HG03460 (cell line): ENCODE results near the gene BCAR1.
"Not testable (repeated sequence)": the region's sequence is repeated elsewhere in the genome, so short reads cannot be mapped to it uniquely, and the experiment has no call there.

Source experiments
- ATAC-seq: cut with Tn5 transposase; IDR thresholded peaks from one replicate; pipeline ENCODE4 v1.9.1; 2021; ENCODE audit not compliant: unreplicated experiment

BCAR1 gene

DNA sequence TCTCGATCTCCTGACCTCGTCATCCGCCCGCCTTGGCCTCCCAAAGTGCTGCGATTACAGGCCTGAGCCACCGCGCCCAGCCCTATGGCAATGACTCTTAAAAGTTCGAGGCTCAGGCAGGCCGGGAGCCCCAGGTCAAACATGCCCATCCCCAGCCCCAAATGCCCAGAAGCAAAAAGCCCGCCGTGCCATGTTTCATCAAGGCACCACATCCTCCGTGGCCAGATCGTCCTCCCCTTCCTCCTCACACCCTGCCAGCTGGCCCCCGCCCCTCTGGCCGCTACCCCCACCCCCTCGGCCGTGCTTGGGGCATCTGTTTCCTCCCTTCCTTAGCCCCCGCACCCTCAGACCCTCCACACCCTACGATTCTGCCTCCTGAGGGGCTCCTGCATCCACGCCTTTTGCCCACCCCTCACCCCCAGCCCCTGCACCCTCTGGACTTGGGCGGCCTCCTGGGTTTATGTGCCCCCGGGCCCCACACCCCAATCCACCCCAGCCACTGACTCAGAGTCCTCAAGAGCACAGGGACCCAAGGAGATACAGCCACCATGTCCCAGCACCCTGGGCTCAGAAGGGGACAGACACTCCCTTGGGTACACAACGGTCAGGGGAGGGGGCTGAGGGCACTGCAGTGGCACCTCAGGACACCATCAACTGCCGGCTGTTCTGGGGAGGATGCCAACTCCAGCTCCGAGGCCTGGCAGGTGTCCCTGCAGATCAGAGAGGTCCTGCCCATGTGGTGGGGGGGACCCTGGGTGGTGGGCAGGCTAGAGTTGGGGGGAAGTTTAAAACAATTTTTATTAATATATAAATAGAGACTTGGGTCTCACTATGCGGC lies 25.5 kb downstream of the BCAR1 start:
- ATAC-seq, result no peak

DNA sequence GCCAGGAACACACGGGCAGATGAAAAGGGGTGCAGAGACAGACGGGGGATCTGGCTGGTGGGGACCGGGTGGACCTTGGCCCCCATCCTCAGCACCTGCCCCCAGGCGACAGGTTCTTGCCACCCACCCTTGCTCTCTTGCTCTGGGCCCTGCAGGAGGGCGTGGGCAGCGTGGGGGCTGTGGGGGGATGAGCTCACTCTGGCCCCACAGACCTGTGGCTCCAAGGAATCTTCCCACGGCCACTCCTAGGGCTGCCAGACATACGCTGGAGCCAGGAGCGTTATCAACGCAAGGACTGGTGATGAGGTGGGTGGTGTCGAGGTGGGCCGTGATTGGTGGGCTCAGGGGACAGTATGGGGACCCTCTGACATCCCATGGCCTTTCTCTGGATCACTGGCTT lies 26.3 kb downstream of the BCAR1 start:
- ATAC-seq, result no peak

GRCh38 chr16:75224306-75225082 lies 26.9 kb downstream of the BCAR1 start:
- ATAC-seq, result no peak

- not testable (repeated sequence) for ATAC-seq
These were observed 28.3 kb downstream of the BCAR1 start for GRCh38 chr16:75223129-75223528.

DNA sequence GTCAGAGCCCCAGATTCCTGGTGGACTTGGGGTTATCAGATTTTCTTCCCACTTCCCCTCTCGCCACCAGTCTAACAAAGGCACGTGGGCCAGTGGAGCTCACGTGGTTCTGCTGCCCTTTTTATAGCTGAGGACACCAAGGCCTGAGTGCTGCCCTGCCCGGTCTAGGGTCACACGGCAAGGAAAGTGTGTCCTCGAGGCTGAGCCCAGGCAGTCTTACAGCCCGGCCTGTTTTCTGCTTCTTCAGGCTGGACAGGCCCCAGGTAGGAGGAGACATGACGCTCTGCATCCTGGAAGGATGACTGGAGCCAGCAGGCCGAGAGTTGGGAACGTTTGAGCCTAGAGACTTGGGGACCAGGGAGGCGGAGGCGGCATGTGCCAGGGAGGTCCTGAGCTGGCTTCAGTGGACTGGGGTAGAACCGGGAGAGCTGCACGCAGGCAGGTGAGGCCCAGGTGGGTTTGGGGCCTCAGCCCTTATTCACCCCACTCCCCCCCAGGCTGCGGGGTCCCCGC lies 29.1 kb downstream of the BCAR1 start:
- ATAC-seq, result no peak

DNA sequence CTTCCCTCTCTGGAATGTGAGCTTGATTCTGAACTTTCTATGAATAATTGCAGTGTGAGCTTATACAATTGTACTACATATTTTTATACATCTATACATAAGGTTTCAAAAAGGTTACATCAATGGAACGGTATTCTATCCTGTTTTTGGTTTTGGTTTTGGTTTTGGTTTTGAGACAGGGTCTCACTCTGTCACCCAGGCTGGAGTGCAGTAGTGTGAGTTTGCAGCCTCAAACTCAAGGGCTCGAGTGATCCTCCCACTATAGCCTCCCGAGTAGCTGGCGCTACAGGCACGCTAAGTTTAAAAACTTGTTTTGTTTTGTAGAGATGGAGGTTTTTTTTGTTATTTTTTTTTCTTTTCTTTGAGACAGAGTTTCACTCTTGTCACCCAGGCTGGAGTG lies 31.6 kb downstream of the BCAR1 start:
- ATAC-seq, result no peak

- no peak for ATAC-seq
These were observed 32.3 kb downstream of the BCAR1 start for GRCh38 chr16:75219088-75219487.

DNA sequence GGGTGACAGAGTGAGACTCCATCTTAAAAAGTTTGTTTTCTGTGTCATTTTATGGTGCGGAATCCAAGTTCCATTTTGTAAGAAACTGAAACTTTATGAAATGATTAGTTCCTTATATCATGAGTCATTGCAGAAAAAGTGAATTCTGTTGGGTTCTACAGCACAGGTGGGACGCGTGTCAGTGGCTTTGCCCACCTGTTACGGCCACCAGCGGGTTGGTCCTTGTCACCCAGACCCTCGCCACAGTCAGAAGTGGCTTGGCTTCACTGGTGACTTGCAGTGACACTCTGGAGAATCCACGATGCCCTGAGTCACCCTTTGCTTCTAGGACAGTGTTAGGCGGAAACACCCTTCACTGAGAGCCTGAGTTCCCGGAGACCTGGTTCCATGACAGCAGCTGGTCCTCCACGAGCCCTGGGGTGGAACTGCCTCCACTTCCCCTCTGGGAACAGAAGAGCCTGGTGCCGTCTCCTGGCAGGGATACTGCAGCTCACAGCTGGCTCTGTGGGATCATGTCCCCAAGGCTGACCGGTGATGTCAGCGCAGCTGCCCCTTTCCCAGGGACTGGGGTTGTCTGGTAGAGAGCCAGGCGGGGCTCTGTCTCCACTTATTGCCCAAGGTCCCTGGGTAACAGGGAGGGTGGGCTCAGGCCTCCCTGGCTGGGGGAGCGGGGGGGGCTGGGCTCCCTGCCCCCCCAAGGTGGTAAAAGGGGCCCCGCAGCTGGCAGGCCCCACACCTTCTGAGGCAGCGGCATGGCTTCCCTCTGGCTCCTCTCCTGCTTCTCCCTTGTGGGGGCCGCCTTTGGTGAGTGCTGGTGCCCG lies 33.0 kb downstream of the BCAR1 start, which contains the start of gene CTRB1:
TSS of gene CTRB1 (plus strand) at position 733 of the 821 bp plus-strand sequence. CDS start at position 753, 20 bp downstream.
- no peak for ATAC-seq

GRCh38 chr16:75217389-75217851 lies 34.0 kb downstream of the BCAR1 start:
- ATAC-seq, result no peak

DNA sequence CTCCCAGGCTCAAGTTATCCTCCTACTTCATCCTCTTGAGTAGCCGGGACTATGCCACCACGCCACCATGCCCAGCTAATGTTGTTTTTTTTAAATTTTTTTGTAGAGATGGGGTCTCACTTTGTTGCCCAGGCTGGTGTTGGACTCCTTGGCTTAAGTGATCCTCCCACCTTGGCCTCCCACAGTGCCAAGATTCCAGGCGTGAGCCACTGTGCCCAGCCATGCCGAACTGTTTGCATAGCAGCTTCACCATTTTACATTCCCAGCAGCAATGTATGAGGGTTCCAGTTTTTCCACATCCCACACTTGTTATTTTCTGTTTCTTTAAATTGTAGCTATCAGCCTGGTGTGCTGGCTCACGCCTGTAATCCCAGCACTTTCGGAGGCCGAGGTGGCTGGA lies 34.8 kb downstream of the BCAR1 start:
- no peak for ATAC-seq

DNA sequence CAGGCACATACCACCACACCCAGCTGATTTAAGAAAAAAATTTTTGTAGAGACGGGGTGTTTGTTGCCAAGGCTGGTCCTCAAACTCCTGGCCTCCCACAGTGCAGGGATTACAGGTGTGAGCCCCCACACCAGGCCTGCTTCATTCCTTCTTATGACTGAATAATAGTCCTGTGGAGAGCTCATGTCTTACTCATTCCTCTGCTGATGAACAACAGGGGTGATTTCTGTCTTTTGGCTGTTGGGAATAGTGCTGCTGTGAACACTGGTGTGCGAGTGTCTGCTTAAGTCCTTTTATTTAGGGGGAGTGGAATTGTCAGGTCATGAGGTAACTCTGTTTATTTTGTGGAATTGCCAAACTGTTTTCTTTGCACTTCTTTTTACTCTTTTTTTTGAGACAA lies 35.3 kb downstream of the BCAR1 start:
- no peak for ATAC-seq

GRCh38 chr16:75211286-75211685 lies 40.1 kb downstream of the BCAR1 start:
- not testable (repeated sequence) for ATAC-seq

DNA sequence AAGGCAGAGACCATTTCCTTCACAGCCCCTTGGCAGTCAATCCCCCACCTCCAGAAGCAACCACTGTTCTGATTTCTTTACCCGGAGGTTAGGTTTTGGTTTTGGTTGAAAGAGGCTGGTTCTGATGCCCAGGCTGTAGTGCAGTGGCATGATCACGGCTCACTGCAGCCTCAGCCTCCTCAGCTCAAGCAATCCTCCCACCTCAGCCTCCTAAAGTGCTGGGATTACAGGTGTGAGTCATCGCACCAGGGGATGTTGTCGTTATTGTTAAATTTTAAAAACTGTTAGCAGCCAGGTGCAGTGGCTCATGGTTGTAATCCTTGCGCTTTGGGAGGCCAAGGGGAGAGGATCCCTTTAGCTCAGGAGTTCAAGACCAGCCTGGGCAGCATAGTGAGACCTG lies 41.5 kb downstream of the BCAR1 start:
- no peak for ATAC-seq

- not testable (repeated sequence) for ATAC-seq
These were observed 41.9 kb downstream of the BCAR1 start for GRCh38 chr16:75209514-75209913.

GRCh38 chr16:75208861-75209505 lies 42.4 kb downstream of the BCAR1 start:
- ATAC-seq, result no peak

DNA sequence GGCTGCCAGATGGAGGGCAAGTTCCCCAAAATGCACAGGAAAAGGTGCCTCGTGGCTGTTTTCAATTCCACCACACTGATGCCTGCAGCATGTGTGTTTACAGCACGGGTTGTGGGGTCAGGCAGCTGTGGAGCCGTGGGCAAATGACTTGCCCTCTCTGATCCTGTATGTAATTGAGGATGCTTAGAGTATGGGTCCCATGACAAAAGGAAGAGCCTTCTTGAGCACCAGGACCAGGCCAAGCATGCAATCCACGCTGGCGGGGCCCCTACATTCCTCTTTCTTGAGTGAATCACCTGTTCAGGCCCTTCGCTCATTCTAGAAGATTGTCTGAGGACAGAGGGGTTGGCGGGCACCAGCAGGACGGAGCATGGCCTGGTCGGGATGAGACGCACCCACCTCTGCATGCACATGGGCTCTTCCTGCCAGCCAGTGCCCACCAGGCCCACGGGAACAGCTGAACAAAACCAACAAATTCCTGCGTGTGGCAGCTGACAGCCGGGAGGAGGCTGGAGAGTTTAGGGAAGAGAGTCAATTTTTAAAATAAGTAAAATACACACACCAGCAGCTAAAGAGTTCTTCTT lies 43.1 kb downstream of the BCAR1 start:
- no peak for ATAC-seq

DNA sequence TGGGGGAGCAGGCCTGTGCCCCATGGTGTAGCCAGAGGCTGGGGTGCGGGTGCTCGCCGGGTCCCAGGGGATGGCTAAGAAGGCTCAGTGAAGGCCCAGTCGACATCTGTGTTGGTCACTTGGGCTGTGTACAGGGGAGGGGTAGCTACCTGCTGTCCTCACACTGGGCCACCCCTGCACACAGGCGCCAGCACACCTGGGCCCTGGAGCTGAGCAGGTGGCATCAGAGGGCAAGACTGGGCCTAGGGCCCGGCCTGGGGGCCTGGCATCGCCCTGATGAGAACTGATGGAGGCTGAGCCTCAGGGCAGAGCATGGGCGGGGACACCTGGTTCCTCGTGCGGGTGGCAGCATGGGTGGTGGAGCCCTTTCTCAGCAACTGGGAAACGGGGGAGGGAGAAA lies 43.6 kb downstream of the BCAR1 start:
- no peak for ATAC-seq

DNA sequence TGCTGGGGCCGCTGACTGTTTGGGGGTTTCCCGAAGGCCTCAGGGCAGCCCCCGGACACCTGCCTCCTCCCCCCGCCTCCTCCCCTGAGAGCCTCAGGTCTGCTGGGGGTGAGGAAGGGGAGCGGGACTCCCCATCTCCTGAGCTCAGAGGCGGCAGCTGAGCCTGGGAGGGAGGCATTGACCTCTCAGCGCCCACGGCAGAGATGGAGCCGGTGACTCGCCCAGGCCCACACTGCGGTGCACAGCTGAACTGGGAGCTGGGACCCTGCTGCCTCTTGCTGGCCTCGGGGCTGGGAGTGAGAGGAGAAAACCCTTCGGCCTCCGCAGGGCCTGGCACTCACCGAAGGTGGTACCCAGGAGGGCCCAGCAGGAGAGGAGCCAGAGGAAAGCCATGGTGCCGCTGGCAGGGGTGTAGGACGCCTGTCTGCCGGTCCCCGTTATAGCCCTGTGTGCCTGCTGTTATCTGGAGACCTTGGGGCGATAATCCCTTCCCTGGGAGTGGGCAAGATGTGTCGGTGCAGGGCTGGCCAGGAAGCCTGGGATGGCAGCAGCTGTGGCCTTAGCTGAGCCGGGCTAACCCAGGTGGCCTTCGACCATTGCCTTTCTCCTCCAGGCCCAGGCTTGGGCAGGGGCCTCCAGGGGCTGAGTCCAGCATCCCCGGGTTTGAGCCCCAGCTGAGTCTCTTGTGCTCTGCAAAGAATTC lies 44.5 kb downstream of the BCAR1 start, which contains the start of gene CTRB2:
TSS of gene CTRB2 (minus strand) at position 413 of the 703 bp plus-strand sequence. CDS start at position 393, 20 bp downstream.
- no peak for ATAC-seq
